HL-60 (cell line): ENCODE results near the gene C9.

ENCODE experiments used
- DNase-seq, 2 experiments: peaks; one replicate each; pipeline ENCODE4 v3.0.0-alpha.2; 2010 to 2020; ENCODE audit warnings: low read depth in 1 of 2, low spot score in 1 of 2
- H3K27ac ChIP-seq: fragments of 250-450 bp; sonication (Bioruptor Pico); replicated peaks from 2 replicates; pipeline ENCODE4 v1.5.1; 2020; ENCODE audit warnings: mild to moderate bottlenecking, moderate library complexity
- H3K27me3 ChIP-seq: fragments of 250-450 bp; sonication (Bioruptor Pico); 2 replicates; pipeline ENCODE4 v1.5.1; 2021; ENCODE audit warnings: mild to moderate bottlenecking, moderate library complexity; ENCODE audit not compliant: insufficient read depth, poor library complexity, severe bottlenecking
- H3K4me3 ChIP-seq: replicated peaks from 2 replicates; pipeline ENCODE4 v1.5.1; 2011; ENCODE audit warnings: mild to moderate bottlenecking, control low read depth, low read length; ENCODE audit not compliant: insufficient read depth
- GABPA ChIP-seq: IDR thresholded peaks from 2 replicates; pipeline ENCODE4 v1.6.1; 2012; ENCODE audit warnings: low read depth
- POLR2AphosphoS5 ChIP-seq: IDR thresholded peaks from 2 replicates; pipeline ENCODE4 v1.6.1; 2012; ENCODE audit warnings: low read depth
- SPI1 ChIP-seq: IDR thresholded peaks from 2 replicates; pipeline ENCODE4 v1.6.1; 2012; ENCODE audit warnings: low read depth, mild to moderate bottlenecking, borderline replicate concordance
- TF ChIP-seq, protein P1 (sequence below): IDR thresholded peaks from one replicate; pipeline ENCODE4 v1.5.1; 2011; ENCODE audit warnings: low read length, control low read depth, inconsistent platforms; ENCODE audit not compliant: insufficient read depth
- TF ChIP-seq, protein P2 (sequence below): IDR thresholded peaks from 2 replicates; pipeline ENCODE4 v1.6.1; 2012; ENCODE audit warnings: low read depth; ENCODE audit not compliant: insufficient replicate concordance

Gene C9

DNA sequence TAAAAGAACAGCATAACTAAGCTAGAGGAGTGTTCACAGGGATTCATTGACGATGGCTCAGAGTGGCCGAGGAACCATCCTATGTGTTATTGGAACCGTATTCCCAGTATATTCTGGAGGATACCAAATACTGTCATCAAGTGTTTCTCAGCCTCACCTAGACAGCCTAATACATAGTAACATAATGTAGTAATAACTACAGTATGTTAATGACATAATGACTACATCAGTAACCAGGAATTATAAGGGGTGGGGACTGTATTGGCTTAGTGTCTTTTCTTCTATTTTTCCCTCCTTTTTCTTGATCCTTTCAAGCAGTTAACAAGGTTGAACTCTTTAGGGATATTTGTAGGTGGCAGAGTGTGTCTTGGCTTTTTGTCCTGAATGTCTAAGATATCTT is 26.6 kb upstream of the C9 start:
- no peak for DNase-seq
- H3K4me3 ChIP-seq, result no peak overlapping the region
- H3K27me3 ChIP-seq, result peaks cover 4% of the 10 kb centered on the region
- no peak overlapping the region for H3K27ac ChIP-seq
- no peak for TF ChIP-seq SPI1
- no peak for TF ChIP-seq POLR2AphosphoS5
- TF ChIP-seq, protein P1, sequence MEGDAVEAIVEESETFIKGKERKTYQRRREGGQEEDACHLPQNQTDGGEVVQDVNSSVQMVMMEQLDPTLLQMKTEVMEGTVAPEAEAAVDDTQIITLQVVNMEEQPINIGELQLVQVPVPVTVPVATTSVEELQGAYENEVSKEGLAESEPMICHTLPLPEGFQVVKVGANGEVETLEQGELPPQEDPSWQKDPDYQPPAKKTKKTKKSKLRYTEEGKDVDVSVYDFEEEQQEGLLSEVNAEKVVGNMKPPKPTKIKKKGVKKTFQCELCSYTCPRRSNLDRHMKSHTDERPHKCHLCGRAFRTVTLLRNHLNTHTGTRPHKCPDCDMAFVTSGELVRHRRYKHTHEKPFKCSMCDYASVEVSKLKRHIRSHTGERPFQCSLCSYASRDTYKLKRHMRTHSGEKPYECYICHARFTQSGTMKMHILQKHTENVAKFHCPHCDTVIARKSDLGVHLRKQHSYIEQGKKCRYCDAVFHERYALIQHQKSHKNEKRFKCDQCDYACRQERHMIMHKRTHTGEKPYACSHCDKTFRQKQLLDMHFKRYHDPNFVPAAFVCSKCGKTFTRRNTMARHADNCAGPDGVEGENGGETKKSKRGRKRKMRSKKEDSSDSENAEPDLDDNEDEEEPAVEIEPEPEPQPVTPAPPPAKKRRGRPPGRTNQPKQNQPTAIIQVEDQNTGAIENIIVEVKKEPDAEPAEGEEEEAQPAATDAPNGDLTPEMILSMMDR, result no peak
- TF ChIP-seq, protein P2, sequence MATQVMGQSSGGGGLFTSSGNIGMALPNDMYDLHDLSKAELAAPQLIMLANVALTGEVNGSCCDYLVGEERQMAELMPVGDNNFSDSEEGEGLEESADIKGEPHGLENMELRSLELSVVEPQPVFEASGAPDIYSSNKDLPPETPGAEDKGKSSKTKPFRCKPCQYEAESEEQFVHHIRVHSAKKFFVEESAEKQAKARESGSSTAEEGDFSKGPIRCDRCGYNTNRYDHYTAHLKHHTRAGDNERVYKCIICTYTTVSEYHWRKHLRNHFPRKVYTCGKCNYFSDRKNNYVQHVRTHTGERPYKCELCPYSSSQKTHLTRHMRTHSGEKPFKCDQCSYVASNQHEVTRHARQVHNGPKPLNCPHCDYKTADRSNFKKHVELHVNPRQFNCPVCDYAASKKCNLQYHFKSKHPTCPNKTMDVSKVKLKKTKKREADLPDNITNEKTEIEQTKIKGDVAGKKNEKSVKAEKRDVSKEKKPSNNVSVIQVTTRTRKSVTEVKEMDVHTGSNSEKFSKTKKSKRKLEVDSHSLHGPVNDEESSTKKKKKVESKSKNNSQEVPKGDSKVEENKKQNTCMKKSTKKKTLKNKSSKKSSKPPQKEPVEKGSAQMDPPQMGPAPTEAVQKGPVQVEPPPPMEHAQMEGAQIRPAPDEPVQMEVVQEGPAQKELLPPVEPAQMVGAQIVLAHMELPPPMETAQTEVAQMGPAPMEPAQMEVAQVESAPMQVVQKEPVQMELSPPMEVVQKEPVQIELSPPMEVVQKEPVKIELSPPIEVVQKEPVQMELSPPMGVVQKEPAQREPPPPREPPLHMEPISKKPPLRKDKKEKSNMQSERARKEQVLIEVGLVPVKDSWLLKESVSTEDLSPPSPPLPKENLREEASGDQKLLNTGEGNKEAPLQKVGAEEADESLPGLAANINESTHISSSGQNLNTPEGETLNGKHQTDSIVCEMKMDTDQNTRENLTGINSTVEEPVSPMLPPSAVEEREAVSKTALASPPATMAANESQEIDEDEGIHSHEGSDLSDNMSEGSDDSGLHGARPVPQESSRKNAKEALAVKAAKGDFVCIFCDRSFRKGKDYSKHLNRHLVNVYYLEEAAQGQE, result no peak
- no peak for TF ChIP-seq GABPA

DNA sequence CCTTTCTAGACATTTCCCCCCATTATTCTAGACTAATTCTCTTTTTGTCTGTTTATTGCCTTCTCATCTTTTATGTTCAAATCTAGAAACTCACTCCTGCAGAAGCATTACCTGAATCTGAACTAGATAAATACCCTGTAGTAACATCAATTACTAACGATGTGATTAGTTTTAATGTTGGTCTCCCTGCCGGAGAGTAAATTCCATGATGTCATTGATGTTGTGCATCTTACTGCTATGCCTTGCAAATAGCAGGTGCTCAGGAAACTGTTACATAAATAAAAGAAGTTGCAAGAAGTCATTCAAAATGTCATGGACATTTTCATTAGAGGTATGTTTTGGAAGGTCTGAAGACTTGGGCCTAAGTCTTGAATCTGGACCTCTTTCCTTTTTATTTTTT is 23.0 kb upstream of the C9 start:
- no peak for TF ChIP-seq GABPA
- TF ChIP-seq, protein P1, result no peak
- TF ChIP-seq, protein P2, result no peak
- no peak for TF ChIP-seq POLR2AphosphoS5
- Histone ChIP-seq H3K4me3 (no peak overlapping the region), H3K27me3 (peaks cover 15% of the 10 kb centered on the region), H3K27ac (no peak overlapping the region)
- no peak for DNase-seq

- DNase-seq, result no peak
- no peak overlapping the region for H3K27ac ChIP-seq
- peaks cover 15% of the 10 kb centered on the region for H3K27me3 ChIP-seq
- TF ChIP-seq, protein P2, result no peak
- TF ChIP-seq GABPA (no peak), POLR2AphosphoS5 (no peak), SPI1 (no peak)
- TF ChIP-seq, protein P1, result no peak
- no peak overlapping the region for H3K4me3 ChIP-seq
Measured at GRCh38 chr5:39384271-39384670, 20.0 kb upstream of the C9 start.
